Activated effector memory CD4-positive, alpha-beta T cell treated with anti-CD3 and anti-CD28 coated beads, Interleukin-2, amount 50 U/mL, for 16 hours (primary cell): ENCODE measurements around the gene RHOB.

Experiments used
- DNase-seq: peaks from one replicate; pipeline ENCODE4 v3.0.0-alpha.2; 2020

The RHOB gene

GRCh38 chr2:20439503-20439902 lies 7.4 kb upstream of the RHOB start:
- DNase-seq: no peak

- DNase-seq: peak; percentile 22
These were observed 6.8 kb upstream of the RHOB start for GRCh38 chr2:20440001-20440560.

DNA sequence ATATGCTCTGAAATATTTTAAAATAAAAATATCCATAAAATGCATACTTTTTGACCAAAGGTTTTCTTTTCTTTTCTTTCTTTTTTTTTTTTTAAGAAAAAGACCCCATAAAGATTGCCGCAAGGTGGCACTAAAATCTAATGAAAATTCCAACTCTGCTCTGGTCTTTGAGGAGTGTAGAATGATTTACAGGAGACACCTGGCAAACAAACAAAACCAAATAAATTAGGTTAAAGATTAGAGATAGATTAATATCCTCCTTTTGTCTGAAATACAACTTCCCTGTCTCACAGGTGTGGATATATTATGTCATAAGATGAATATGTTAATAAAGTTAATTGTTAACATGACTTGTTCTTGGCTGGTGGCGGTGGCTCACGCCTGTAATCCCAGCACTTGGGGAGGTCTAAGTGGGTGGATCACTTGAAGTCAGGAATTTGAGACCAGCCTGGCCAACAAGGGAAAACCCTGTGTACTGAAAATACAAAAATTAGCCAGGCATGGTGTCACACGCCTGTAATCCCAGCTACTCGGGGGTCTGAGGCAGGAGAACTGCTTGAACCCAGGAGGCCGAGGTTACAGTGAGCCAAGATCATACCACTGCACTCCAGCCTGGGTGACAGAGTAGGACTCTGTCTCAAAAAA lies 3.5 kb upstream of the RHOB start:
- peak; percentile 28 for DNase-seq

DNA sequence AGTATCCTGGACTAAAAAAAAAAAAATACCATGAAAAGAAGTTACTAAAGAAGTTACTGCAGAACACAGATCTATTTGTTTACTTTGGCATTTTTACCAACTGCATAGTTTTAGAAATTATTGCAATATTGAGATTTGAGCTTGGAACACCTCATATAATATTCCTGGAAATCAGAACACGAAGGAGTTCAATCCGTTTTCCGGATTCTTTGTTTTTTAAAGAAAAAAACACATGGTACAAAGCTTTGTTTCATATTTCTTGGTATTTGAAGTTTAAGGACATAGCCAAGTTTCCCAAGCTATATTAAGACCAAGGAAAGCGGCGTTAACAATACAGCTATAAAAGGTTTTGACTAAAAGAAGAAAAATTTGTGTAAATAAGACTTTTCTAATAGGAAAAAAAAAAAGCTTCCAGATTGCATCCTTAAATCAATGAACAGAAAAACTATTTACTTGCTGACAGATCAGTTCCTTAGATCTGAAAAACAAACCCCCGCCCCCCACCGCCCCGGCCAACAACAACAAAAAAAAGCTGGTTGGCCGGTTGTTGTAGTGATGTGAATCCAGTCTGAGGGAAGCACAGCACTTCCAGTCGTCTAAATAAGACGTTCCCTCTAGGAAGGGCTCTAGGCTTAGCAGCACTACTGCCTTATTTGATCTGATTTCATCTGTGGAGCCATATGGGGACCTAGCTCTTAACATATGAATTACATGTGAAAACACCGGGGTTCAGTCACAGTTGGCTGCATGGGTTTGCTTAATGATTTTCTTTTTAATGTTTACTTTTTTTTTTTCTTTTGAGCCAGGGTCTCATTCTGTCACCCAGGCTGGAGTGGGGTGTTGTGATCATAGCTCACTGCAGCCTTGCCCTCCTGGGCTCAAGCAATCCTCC lies 2.5 kb upstream of the RHOB start:
- DNase-seq: peak; percentile 39

DNA sequence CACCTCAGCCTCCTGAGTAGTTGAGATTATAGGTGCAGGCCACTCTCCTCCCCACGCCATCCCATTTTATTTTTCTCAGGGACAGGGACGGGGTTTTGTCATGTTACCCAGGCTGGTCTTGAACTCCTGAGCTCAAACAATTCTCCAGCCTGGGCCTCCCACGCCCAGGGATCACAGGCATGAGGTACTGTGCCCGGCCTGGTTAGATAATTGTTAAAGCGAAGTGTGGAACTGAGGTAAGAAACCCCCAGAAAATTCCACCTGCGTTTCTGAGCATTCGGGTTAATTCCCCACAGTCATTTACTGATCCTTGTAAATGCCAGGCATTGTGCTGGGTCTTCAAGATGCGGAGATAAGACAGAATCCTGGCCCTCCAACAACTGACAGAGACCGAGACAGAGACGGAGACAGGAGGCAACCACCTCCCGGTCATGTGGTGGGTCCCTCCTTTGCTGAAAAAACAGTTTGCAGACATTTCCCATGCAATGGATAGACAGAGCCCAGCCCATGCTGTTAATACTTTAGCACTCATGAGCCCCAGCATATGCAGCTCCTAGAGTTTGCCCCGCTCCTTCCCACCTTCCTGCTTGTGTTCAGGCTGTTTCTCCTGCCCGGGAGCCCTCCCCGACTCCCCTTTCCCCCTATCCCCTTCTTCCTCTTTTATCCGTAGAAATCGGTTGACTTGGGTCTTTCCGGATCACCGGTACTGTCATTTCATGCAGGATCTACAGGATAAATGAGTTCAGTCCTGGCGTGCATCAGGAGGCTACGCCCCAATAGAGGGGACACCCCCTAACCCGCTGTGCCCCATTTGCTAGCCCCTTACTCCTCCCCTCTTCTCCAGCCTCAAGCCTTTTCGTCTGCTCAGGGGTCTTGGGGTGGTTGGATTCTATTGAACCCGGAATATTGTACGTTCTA lies 1.6 kb upstream of the RHOB start:
- DNase-seq: peak; percentile 50

GRCh38 chr2:20446255-20446916 lies 488 bp upstream of the RHOB start:
- peak; percentile 63 for DNase-seq

DNA sequence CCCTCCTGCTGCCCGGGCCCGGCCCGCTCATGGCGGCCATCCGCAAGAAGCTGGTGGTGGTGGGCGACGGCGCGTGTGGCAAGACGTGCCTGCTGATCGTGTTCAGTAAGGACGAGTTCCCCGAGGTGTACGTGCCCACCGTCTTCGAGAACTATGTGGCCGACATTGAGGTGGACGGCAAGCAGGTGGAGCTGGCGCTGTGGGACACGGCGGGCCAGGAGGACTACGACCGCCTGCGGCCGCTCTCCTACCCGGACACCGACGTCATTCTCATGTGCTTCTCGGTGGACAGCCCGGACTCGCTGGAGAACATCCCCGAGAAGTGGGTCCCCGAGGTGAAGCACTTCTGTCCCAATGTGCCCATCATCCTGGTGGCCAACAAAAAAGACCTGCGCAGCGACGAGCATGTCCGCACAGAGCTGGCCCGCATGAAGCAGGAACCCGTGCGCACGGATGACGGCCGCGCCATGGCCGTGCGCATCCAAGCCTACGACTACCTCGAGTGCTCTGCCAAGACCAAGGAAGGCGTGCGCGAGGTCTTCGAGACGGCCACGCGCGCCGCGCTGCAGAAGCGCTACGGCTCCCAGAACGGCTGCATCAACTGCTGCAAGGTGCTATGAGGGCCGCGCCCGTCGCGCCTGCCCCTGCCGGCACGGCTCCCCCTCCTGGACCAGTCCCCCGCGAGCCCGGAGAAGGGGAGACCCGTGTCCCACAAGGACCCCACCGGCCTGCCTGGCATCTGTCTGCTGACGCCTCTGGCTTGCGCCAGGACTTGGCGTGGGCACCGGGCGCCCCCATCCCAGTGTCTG lies 767 bp downstream of the RHOB start:
- peak; percentile 66 for DNase-seq

- peak; percentile 38 for DNase-seq
These were observed 1.5 kb downstream of the RHOB start for GRCh38 chr2:20448246-20448976.

GRCh38 chr2:20448977-20449306 lies 2.1 kb downstream of the RHOB start:
- no peak for DNase-seq

DNA sequence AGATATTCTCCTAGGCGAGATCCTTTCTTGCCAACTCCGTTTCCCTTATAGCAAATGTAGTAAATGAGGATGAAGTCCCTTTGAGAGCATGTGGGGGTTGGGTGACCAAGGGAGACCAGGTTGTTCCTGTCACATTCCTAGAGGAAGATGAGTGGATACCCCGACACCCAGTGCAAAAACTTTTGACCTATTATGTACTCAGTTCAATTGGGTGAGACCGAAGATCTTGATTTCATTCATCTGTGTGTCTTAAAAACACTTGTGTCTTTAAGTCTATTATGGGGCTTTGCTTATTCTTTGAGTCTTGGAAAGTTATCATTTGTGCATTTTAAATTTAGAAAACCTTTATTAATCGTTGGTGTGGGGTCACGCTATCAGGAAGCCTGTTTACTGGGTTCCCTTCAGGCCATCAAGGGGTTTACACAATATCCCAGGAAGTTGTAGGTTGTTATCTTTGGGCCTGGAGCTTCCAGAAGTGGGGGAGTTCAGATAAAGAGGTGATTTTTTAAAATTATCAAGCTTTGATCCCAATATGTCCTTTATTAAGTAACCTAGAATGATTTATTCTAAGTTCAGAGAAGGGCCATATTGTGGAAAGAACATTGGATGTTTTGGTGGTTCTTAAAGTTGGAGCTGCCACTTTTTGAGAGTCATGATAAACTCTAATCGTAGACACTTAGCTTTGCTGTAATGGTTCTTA lies 2.8 kb downstream of the RHOB start:
- peak; percentile 14 for DNase-seq

- peak; percentile 43 for DNase-seq
These were observed 3.5 kb downstream of the RHOB start for GRCh38 chr2:20450201-20450999.

DNA sequence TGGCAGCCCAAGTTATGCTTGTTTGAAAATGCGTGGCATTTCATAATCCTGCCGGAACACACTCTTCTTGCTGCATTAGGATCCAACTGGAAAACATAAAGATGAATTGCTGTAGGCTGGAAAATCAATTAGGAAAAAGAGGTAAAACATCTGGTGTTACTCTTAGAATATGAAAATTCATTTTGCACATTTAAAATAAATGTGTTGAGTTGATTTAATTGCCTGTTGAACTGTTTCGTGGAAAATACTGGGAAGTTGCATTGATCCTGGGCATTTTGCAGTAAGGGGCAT lies 4.1 kb downstream of the RHOB start:
- DNase-seq: no peak

GRCh38 chr2:20451341-20451740 lies 4.5 kb downstream of the RHOB start:
- DNase-seq: no peak

DNA sequence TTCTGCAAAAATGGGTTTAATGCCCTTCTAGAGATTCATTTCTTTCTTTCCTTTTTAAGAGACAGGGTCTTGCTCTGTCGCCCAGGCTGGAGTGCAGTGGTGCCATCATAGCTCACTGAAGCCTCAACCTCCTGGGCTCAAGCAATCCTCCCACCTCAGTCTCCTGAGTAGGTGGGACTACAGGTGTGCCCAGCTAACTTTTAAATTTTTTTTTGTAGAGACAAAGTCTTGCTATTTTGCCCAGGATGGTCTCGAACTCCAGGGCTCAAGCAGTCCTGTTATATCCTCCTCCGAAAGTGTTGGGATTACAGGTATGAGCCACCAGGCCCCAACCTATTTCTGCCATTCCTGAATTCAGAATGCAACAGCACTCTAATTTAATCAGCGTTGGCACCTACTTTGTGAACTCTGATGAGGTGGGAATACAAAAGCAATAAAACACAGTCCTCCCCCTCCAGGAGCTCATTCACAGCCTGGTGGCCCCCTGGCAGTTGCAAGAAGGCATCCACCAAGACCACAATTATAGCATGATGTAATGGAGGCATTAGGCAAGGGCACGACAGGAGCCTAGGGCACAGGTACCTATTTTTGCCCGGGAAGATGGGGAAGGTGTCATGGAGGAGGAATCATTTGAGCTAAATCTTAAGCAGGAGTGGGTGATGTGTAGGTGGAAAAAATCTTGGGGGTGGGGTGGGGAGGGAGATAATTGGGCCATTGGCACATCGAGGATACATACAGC lies 5.1 kb downstream of the RHOB start:
- DNase-seq: peak; percentile 6

DNA sequence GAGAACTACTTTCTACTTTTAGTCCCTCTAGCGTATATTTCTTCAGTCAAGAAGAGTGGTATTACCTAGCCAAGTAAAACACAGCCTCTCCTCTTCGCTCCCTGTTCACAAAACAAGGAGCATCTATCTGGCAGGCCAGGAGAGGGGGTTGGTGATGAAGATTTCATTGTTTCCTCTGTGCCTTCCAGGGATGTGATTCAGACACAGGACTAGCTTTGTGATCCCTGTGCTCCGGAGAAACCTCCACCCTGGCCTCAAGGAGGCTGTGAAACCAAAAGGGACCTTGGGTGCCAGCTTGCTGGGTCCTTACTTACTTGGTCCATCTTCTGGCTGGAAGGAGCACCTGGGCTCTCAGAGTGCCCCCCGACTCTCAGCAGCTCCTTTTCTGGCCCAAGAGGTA lies 5.7 kb downstream of the RHOB start:
- DNase-seq: peak; percentile 21

GRCh38 chr2:20453087-20453486 lies 6.2 kb downstream of the RHOB start:
- no peak for DNase-seq

DNA sequence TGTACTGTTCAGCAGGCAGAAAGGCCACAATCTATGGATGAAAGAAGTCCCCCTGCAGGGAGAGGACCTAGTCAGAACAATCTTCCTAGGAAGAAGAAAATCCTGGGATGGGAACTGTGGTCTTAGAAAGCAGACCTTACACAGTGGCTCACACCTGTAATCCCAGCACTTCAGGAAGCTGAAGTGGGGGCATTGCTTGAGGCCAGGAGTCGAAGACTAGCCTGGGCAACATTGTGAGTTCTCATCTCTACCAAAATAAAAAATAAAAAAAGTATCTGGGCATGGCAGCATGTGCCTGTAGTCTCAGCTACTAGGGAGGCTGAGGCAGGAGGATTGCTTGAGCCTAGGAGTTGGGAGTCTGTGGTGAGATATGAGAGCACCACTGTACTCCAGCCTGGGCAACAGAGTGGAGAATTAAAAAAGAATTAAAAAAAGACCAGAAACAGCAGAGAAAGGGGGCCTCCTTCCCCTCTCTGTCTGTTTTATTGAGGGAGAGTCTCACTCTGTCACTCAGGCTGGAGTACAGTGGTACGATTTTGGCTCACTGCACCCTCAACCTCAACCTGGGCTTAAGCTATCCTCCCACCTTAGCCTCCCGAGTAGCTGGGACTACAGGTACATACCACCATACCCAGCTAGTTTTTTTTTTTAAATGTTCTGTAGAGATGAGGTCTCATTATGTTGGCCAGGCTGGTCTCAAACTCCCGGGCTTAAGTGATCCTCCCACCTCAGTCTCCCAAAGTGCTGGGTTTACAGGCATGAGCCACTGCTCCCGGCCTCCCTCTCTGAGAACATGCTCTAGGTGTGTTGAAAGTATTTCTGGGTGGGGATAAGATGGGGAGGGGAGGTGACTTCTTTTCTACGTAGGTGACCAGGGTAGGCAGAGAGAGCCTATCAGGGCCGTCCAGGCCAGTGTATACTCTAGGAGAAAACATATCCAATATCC lies 7.4 kb downstream of the RHOB start:
- peak; percentile 39 for DNase-seq
